SH-SY5Y (cell line): ENCODE results near the gene DDO.

Experiments used
- GATA2 ChIP-seq: IDR thresholded peaks from 2 replicates; pipeline ENCODE4 v1.6.1; 2011; ENCODE audit warnings: mild to moderate bottlenecking, low read depth, low read length
- GATA3 ChIP-seq: IDR thresholded peaks from 2 replicates; pipeline ENCODE4 v1.6.1; 2011; ENCODE audit warnings: low read depth, mild to moderate bottlenecking, low read length, moderate library complexity

DNA sequence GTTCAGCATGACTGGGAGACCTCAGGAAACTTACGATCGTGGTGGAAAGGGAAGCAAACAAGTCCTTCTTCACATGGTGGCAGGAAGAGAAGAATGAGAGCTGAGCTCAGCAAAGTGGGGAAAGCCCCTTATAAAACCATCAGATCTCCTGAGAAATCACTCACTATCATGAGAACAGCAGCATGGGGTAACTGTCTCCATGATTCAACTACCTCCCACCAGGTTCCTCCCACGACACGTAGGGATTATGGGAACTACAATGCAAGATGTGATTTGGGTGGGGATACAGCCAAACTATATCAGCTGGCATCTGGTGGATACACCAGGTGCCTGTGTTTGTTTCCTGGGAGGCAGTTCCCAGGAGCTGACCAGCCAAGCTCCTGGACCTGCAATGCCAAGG is 4.9 kb downstream of the DDO start:
- TF ChIP-seq GATA2 = no peak
- no peak for TF ChIP-seq GATA3
